B cell (primary cell): ENCODE results near the gene PIK3R3. TPM values are rescaled to one million over a fixed set of nuclear protein-coding genes. Genes with fewer than 3 reads are reported as not detected.

ENCODE experiments used
- ATAC-seq: fragments of 200-7000 bp; cut with Tn5 transposase; one replicate; pipeline ENCODE4 v1.10.0; 2021; ENCODE audit warnings: low read depth, mild to moderate bottlenecking, moderate number of reproducible peaks, moderate library complexity
- CTCF ChIA-PET: fragments of 350-600 bp; sonication (Branson Sonifier 250); formaldehyde crosslinking; loops from one replicate; lab custom pipeline; 2021; ENCODE audit warnings: antibody characterized with exemption, inconsistent platforms; lab: Charles Lee
- POLR2A ChIA-PET: fragments of 350-600 bp; sonication (Branson Sonifier 250); formaldehyde crosslinking; loops from one replicate; lab custom pipeline; 2021; ENCODE audit warnings: antibody characterized with exemption; lab: Charles Lee
- DNase-seq: peaks from one replicate; pipeline ENCODE4 v3.0.0; 2013
- H2AFZ ChIP-seq: 2 replicates; pipeline ENCODE4 v1.6.1; 2012; ENCODE audit warnings: mild to moderate bottlenecking, low read depth, low read length; ENCODE audit not compliant: insufficient read depth, poor library complexity, severe bottlenecking
- H3K27ac ChIP-seq, 2 donors: 1 replicate in 1 of 2; 2 replicates in 1 of 2; pipeline ENCODE4 v1.5.1; 2012 to 2013; ENCODE audit warnings: low read length in 2 of 2, mild to moderate bottlenecking in 2 of 2, moderate library complexity in 1 of 2
- H3K27me3 ChIP-seq, 4 experiments: fragments of 200-600 bp in 1 of 4; sonication (generic) in 1 of 4; replicated peaks in 1 of 4; 1 replicate in 2 of 4; 2 replicates in 2 of 4; pipeline versions ENCODE4 v1.6.1 to v1.7.0; 2013 to 2016; ENCODE audit warnings: low read length in 3 of 4, mild to moderate bottlenecking in 2 of 4, mixed read lengths in 1 of 4, moderate library complexity in 1 of 4; ENCODE audit not compliant: insufficient read depth in 4 of 4, control insufficient read depth in 3 of 4; ENCODE audit errors: control extremely low read depth in 1 of 4
- H3K36me3 ChIP-seq, 2 experiments: replicated peaks in 1 of 2; 1 replicate in 1 of 2; 2 replicates in 1 of 2; pipeline versions ENCODE4 v1.6.1 to v1.7.1; 2013; ENCODE audit warnings: low read length in 1 of 2; ENCODE audit not compliant: insufficient read depth in 2 of 2, control insufficient read depth in 1 of 2; ENCODE audit errors: control extremely low read depth in 1 of 2, extremely low read depth in 1 of 2
- H3K4me1 ChIP-seq, 2 donors: fragments of 200-600 bp in 1 of 2; sonication (generic) in 1 of 2; 1 replicate in 1 of 2; 2 replicates in 1 of 2; pipeline versions ENCODE4 v1.5.1 to v1.6.1; 2013 to 2017; ENCODE audit warnings: low read length in 2 of 2; ENCODE audit not compliant: control insufficient read depth in 2 of 2, insufficient read depth in 2 of 2
- H3K4me2 ChIP-seq: replicated peaks from 2 replicates; pipeline ENCODE3; 2012; ENCODE audit warnings: mild to moderate bottlenecking, low read depth, low read length; ENCODE audit not compliant: poor library complexity, severe bottlenecking
- H3K4me3 ChIP-seq, 5 experiments: fragments of 200-600 bp in 1 of 5; sonication (generic) in 1 of 5; 1 replicate in 3 of 5; 2 replicates in 2 of 5; pipeline versions ENCODE4 v1.5.1 to v1.7.0; 2011 to 2016; ENCODE audit warnings: low read length in 4 of 5, mild to moderate bottlenecking in 4 of 5, low read depth in 2 of 5, control low read depth in 1 of 5, moderate library complexity in 1 of 5; ENCODE audit not compliant: insufficient read depth in 1 of 5; ENCODE audit errors: control extremely low read depth in 1 of 5, extremely low read depth in 1 of 5
- H3K79me2 ChIP-seq: fragments of 200-600 bp; sonication (generic); one replicate; pipeline ENCODE4 v1.6.0; 2016; ENCODE audit warnings: low read length; ENCODE audit not compliant: control insufficient read depth, insufficient read depth
- H3K9ac ChIP-seq: fragments of 200-600 bp; sonication (generic); 2 replicates; pipeline ENCODE4 v1.6.1; 2017; ENCODE audit warnings: mild to moderate bottlenecking, low read length, moderate library complexity
- H3K9me3 ChIP-seq, 3 donors: one replicate each; pipeline versions ENCODE4 v1.6.1 to v1.7.1; 2013; ENCODE audit warnings: low read length in 2 of 3; ENCODE audit not compliant: control insufficient read depth in 2 of 3, insufficient read depth in 1 of 3; ENCODE audit errors: control extremely low read depth in 1 of 3
- H4K20me1 ChIP-seq: 2 replicates; pipeline ENCODE4 v1.6.0; 2012; ENCODE audit warnings: mild to moderate bottlenecking, low read length; ENCODE audit not compliant: insufficient read depth, control insufficient read depth, poor library complexity, severe bottlenecking
- H3K27ac Mint-ChIP-seq: one replicate; pipeline ENCODE4 v1.8.0; 2021; ENCODE audit warnings: mixed read lengths
- H3K27me3 Mint-ChIP-seq: one replicate; pipeline ENCODE4 v1.8.0; 2021; ENCODE audit warnings: mixed read lengths
- H3K4me1 Mint-ChIP-seq: one replicate; pipeline ENCODE4 v1.8.0; 2021; ENCODE audit warnings: mixed read lengths
- H3K4me3 Mint-ChIP-seq: one replicate; pipeline ENCODE4 v1.8.0; 2021; ENCODE audit warnings: mixed read lengths
- H3K9me3 Mint-ChIP-seq: one replicate; pipeline ENCODE4 v1.8.0; 2022; ENCODE audit warnings: mixed read lengths; ENCODE audit not compliant: insufficient read depth
- EZH2 ChIP-seq: IDR thresholded peaks from 2 replicates; pipeline ENCODE4 v1.6.1; 2012; ENCODE audit warnings: borderline replicate concordance, low read depth, mild to moderate bottlenecking, moderate library complexity, low read length; ENCODE audit not compliant: insufficient read depth, poor library complexity, severe bottlenecking
- WGBS: methylation state at CpG from one replicate; pipeline ENCODE4 v1.1.5; 2013; ENCODE audit warnings: missing lambda C conversion rate; ENCODE audit not compliant: insufficient coverage; 5-methylcytosine and 5-hydroxymethylcytosine counted together
- intact Hi-C: fragments of 100-400 bp; cut with micrococcal nuclease; formaldehyde crosslinking; loops from one replicate; pipeline ENCODE4 v1.10.0; 2022
- polyA plus RNA-seq: library from polyadenylated mRNA; depleted of rRNA; stranded (reverse); fragments of >200 nt; gene quantifications from 2 replicates; pipeline ENCODE4 v1.2.3, GENCODE V29; 2012
- total RNA-seq, 2 donors: library from RNA; stranded (reverse); fragments of 120-200 nt in 1 of 2; gene quantifications; 1 replicate in 1 of 2; 2 replicates in 1 of 2; pipeline versions ENCODE4 v1.2.3 to v1.2.4, GENCODE V29; 2013 to 2022
- TF ChIP-seq, protein P1 (sequence below): fragments of 200-600 bp; IDR thresholded peaks from one replicate; pipeline ENCODE4 v1.8.0; 2022; ENCODE audit warnings: antibody characterized with exemption, mild to moderate bottlenecking

PIK3R3 gene
- total and polyA plus RNA-seq, 2 donors (not counting 1 experiment from before 2014, with no cell fraction given), result 0.06 to 0.17 TPM

DNA sequence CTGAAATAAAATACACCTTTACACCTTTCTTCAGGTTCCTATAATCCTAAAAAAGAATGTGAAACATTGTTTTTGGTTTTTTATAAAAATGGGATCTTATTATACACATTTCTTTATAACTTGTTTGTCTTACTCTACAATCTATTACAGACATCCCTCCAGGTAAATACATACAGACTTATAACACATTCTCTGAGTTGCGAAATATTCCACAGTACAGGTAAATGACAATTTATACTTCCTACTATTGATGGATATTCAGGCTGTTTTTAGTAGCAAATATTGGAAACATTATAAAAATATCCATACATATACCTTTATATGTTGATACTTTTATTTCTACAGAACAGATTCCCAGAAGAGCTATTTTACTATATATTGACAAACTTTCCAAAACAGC, 20.3 kb downstream of the PIK3R3 start:
- H3K27me3 Mint-ChIP-seq, result peaks cover 2% of the 10 kb centered on the region
- H3K36me3 ChIP-seq, result no peaks in the 10 kb centered on the region
- no peaks in the 10 kb centered on the region for H4K20me1 ChIP-seq
- ATAC-seq (no peak), DNase-seq (no peak)
- intact Hi-C loops, result no loop called here
- no peaks in the 10 kb centered on the region for H3K9me3 Mint-ChIP-seq
- H3K4me3 ChIP-seq, result no peak overlapping the region
- TF ChIP-seq, protein P1, sequence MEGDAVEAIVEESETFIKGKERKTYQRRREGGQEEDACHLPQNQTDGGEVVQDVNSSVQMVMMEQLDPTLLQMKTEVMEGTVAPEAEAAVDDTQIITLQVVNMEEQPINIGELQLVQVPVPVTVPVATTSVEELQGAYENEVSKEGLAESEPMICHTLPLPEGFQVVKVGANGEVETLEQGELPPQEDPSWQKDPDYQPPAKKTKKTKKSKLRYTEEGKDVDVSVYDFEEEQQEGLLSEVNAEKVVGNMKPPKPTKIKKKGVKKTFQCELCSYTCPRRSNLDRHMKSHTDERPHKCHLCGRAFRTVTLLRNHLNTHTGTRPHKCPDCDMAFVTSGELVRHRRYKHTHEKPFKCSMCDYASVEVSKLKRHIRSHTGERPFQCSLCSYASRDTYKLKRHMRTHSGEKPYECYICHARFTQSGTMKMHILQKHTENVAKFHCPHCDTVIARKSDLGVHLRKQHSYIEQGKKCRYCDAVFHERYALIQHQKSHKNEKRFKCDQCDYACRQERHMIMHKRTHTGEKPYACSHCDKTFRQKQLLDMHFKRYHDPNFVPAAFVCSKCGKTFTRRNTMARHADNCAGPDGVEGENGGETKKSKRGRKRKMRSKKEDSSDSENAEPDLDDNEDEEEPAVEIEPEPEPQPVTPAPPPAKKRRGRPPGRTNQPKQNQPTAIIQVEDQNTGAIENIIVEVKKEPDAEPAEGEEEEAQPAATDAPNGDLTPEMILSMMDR, result no peak
- no peak for TF ChIP-seq EZH2
- H3K4me2 ChIP-seq, result no peak overlapping the region
- no peak overlapping the region for H2AFZ ChIP-seq
- no peak overlapping the region for H3K9ac ChIP-seq
- H3K4me3 Mint-ChIP-seq, result no peak overlapping the region
- H3K27me3 ChIP-seq, result no peaks in the 10 kb centered on the region
- no peaks in the 10 kb centered on the region for H3K4me1 Mint-ChIP-seq
- no peak overlapping the region for H3K27ac ChIP-seq
- no peak overlapping the region for H3K27ac Mint-ChIP-seq
- no peaks in the 10 kb centered on the region for H3K4me1 ChIP-seq
- no CpG with 5 or more reads among the region's 1 CpG for WGBS
- ChIA-PET POLR2A (no interaction called here), CTCF (no interaction called here)
- H3K9me3 ChIP-seq, result no peaks in the 10 kb centered on the region
- H3K79me2 ChIP-seq, result no peaks in the 10 kb centered on the region

DNA sequence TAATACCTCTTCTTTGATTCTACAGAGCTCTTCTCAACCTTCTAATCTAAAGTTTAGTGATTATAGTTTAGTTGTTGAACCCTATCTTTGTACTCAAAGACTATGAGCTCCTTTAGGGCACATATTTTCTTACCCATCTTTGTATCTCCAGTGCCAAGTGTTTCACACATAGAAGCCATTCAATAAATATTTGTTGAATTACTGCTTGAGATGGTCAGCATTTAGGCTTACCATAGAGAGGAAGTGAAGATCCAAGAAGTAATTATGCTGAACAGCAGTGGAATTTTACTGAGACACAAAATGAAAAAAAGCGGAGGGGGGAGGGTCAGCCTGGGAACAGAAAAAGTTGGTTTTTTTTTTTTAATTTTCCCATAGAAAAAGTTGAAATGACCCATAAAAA, 21.9 kb downstream of the PIK3R3 start:
- H3K27me3 ChIP-seq, result no peaks in the 10 kb centered on the region
- H3K9ac ChIP-seq, result no peak overlapping the region
- DNase-seq, result no peak
- ChIA-PET POLR2A (no interaction called here), CTCF (interaction anchor here (1.4 kb wide), 1 partner anchor 113 kb away, joined by 4 read pairs; no protein-coding TSS in a partner anchor)
- H3K27ac Mint-ChIP-seq, result no peak overlapping the region
- H3K79me2 ChIP-seq, result no peaks in the 10 kb centered on the region
- H3K4me3 Mint-ChIP-seq, result no peak overlapping the region
- no peaks in the 10 kb centered on the region for H4K20me1 ChIP-seq
- H3K9me3 Mint-ChIP-seq, result no peaks in the 10 kb centered on the region
- no peak overlapping the region for H2AFZ ChIP-seq
- no peaks in the 10 kb centered on the region for H3K4me1 ChIP-seq
- WGBS, result no CpG with 5 or more reads among the region's 1 CpG
- ATAC-seq, result no peak
- no peak for TF ChIP-seq EZH2
- TF ChIP-seq, protein P1, result no peak
- intact Hi-C loops, result no loop called here
- no peak overlapping the region for H3K27ac ChIP-seq
- no peaks in the 10 kb centered on the region for H3K4me1 Mint-ChIP-seq
- no peaks in the 10 kb centered on the region for H3K9me3 ChIP-seq
- no peak overlapping the region for H3K4me3 ChIP-seq
- H3K36me3 ChIP-seq, result no peaks in the 10 kb centered on the region
- no peak overlapping the region for H3K4me2 ChIP-seq
- H3K27me3 Mint-ChIP-seq, result peaks cover 2% of the 10 kb centered on the region
